H1 (cell line): Measurements from ENCODE around the gene TXLNB. TPM values are rescaled to one million over a fixed set of nuclear protein-coding genes. Genes with fewer than 3 reads are reported as not detected.

ENCODE experiments used
- CTCF ChIA-PET: fragments of 300-600 bp; sonication (Branson Sonifier 250); formaldehyde crosslinking; loops from one replicate; lab custom pipeline; 2021; ENCODE audit not compliant: partially characterized antibody; lab: Charles Lee
- POLR2A ChIA-PET: fragments of 300-600 bp; sonication (Branson Sonifier 250); formaldehyde crosslinking; loops from one replicate; lab custom pipeline; 2021; ENCODE audit warnings: inconsistent platforms; ENCODE audit not compliant: partially characterized antibody; lab: Charles Lee
- DNase-seq, 2 experiments: peaks; one replicate each; pipeline versions ENCODE4 v3.0.0 to v3.0.0-alpha.2; 2010 to 2022; ENCODE audit warnings: low spot score in 2 of 2, low read depth in 1 of 2, mixed read lengths in 1 of 2
- FAIRE-seq: peaks from 2 replicates; lab custom pipeline; 2011; peaks lifted over from hg19 to GRCh38; lab: Jason Lieb, UNC
- H2AFZ ChIP-seq: 2 replicates; pipeline ENCODE4 v1.8.1; 2012; ENCODE audit warnings: low read length, inconsistent platforms
- H2AK5ac ChIP-seq: 2 replicates; pipeline ENCODE4 v1.6.1; 2013; ENCODE audit warnings: low read depth, low read length
- H2BK120ac ChIP-seq: replicated peaks from 2 replicates; pipeline ENCODE3; 2013; ENCODE audit warnings: low read depth, low read length, inconsistent platforms
- H2BK12ac ChIP-seq: 2 replicates; pipeline ENCODE4 v1.6.1; 2013; ENCODE audit warnings: low read depth, low read length
- H2BK15ac ChIP-seq: 2 replicates; pipeline ENCODE4 v1.6.1; 2013; ENCODE audit warnings: low read length
- H2BK20ac ChIP-seq: 2 replicates; pipeline ENCODE4 v1.6.1; 2013; ENCODE audit warnings: low read length
- H2BK5ac ChIP-seq: 2 replicates; pipeline ENCODE4 v1.6.1; 2013; ENCODE audit warnings: low read depth, low read length
- H3K14ac ChIP-seq: 2 replicates; pipeline ENCODE4 v1.6.1; 2013; ENCODE audit warnings: inconsistent platforms; ENCODE audit not compliant: insufficient read length
- H3K18ac ChIP-seq: 2 replicates; pipeline ENCODE4 v1.6.1; 2013; ENCODE audit warnings: low read length; ENCODE audit errors: extremely low read depth
- H3K23ac ChIP-seq: 2 replicates; pipeline ENCODE4 v1.6.1; 2013; ENCODE audit warnings: inconsistent platforms; ENCODE audit not compliant: insufficient read length
- H3K23me2 ChIP-seq: 2 replicates; pipeline ENCODE4 v1.6.1; 2013; ENCODE audit warnings: low read depth, low read length
- H3K27ac ChIP-seq: 2 replicates; pipeline ENCODE4 v1.6.1; 2011; ENCODE audit warnings: low read depth, low read length, inconsistent platforms
- H3K27me3 ChIP-seq, 4 experiments: replicated peaks in 1 of 4; 1 replicate in 1 of 4; 2 replicates in 3 of 4; pipeline versions ENCODE4 v1.6.1 to v1.8.1; 2011 to 2013; ENCODE audit warnings: low read length in 3 of 4, mild to moderate bottlenecking in 3 of 4, inconsistent platforms in 2 of 4, mixed read lengths in 2 of 4, moderate library complexity in 1 of 4; ENCODE audit not compliant: control insufficient read depth in 3 of 4, insufficient read depth in 3 of 4; ENCODE audit errors: extremely low read depth in 1 of 4
- H3K36me3 ChIP-seq, 4 experiments: 2 replicates each; pipeline versions ENCODE4 v1.6.1 to v1.8.1; 2011 to 2013; ENCODE audit warnings: mild to moderate bottlenecking in 4 of 4, low read length in 3 of 4, moderate library complexity in 2 of 4, control low read depth in 1 of 4, inconsistent platforms in 1 of 4; ENCODE audit not compliant: insufficient read depth in 4 of 4, control insufficient read depth in 2 of 4
- H3K4ac ChIP-seq: replicated peaks from 2 replicates; pipeline ENCODE3; 2013; ENCODE audit warnings: low read length, low read depth, mixed read lengths, inconsistent platforms; ENCODE audit not compliant: insufficient read length
- H3K4me1 ChIP-seq, 4 experiments: replicated peaks in 1 of 4; 1 replicate in 1 of 4; 2 replicates in 3 of 4; pipeline versions ENCODE4 v1.6.1 to v1.8.1; 2011 to 2013; ENCODE audit warnings: low read length in 3 of 4, inconsistent platforms in 2 of 4, mixed read lengths in 1 of 4; ENCODE audit not compliant: insufficient read depth in 4 of 4, control insufficient read depth in 3 of 4
- H3K4me2 ChIP-seq, 2 experiments: 2 replicates each; pipeline versions ENCODE4 v1.6.1 to v1.8.1; 2011 to 2013; ENCODE audit warnings: low read depth in 2 of 2, low read length in 2 of 2, control low read depth in 1 of 2, inconsistent platforms in 1 of 2, mild to moderate bottlenecking in 1 of 2; ENCODE audit not compliant: insufficient read depth in 1 of 2
- H3K4me3 ChIP-seq, 4 experiments: fragments of 200-600, 300-600 bp in 1 of 4; sonication (generic), shearing (Covaris generic), sonication (Bioruptor Twin) in 1 of 4; 2 replicates each; pipeline versions ENCODE4 v1.5.1 to v1.8.1; 2011 to 2016; ENCODE audit warnings: low read length in 4 of 4, low read depth in 3 of 4, control low read depth in 2 of 4, inconsistent platforms in 2 of 4, mild to moderate bottlenecking in 2 of 4, mixed read lengths in 1 of 4, moderate library complexity in 1 of 4; ENCODE audit not compliant: insufficient read depth in 2 of 4; ENCODE audit errors: extremely low read depth in 1 of 4
- H3K56ac ChIP-seq: replicated peaks from 2 replicates; pipeline ENCODE3; 2013; ENCODE audit warnings: low read depth, mild to moderate bottlenecking, mixed read lengths, low read length, inconsistent platforms; ENCODE audit not compliant: insufficient read length
- H3K79me1 ChIP-seq: 2 replicates; pipeline ENCODE4 v1.6.1; 2013; ENCODE audit warnings: low read depth, low read length, control low read depth
- H3K79me2 ChIP-seq, 2 experiments: 2 replicates each; pipeline versions ENCODE4 v1.6.1 to v1.8.1; 2012 to 2013; ENCODE audit warnings: low read length in 2 of 2, mild to moderate bottlenecking in 2 of 2, inconsistent platforms in 1 of 2; ENCODE audit not compliant: insufficient read depth in 2 of 2, control insufficient read depth in 1 of 2
- H3K9ac ChIP-seq, 4 experiments: replicated peaks in 1 of 4; 1 replicate in 1 of 4; 2 replicates in 3 of 4; pipeline versions ENCODE4 v1.6.1 to v1.8.1; 2011 to 2013; ENCODE audit warnings: low read depth in 3 of 4, low read length in 3 of 4, control low read depth in 2 of 4, mild to moderate bottlenecking in 2 of 4, moderate library complexity in 2 of 4, inconsistent platforms in 1 of 4; ENCODE audit errors: extremely low read depth in 1 of 4
- H3K9me3 ChIP-seq, 2 experiments: 2 replicates each; pipeline versions ENCODE4 v1.6.1 to v1.8.1; 2012 to 2013; ENCODE audit warnings: mild to moderate bottlenecking in 2 of 2, moderate library complexity in 2 of 2, control low read depth in 1 of 2, inconsistent platforms in 1 of 2, low read depth in 1 of 2, low read length in 1 of 2, mixed read lengths in 1 of 2; ENCODE audit not compliant: insufficient read depth in 2 of 2
- H4K20me1 ChIP-seq, 2 experiments: replicated peaks in 1 of 2; 2 replicates each; pipeline versions ENCODE3 to v1.8.1; 2011 to 2013; ENCODE audit warnings: inconsistent platforms in 2 of 2, low read length in 2 of 2, mild to moderate bottlenecking in 1 of 2; ENCODE audit not compliant: insufficient read depth in 2 of 2, control insufficient read depth in 1 of 2
- H4K5ac ChIP-seq: 2 replicates; pipeline ENCODE4 v1.6.1; 2013; ENCODE audit warnings: low read length, low read depth, mixed read lengths, inconsistent platforms; ENCODE audit not compliant: insufficient read length
- H4K8ac ChIP-seq: 2 replicates; pipeline ENCODE4 v1.8.0; 2013; ENCODE audit warnings: mild to moderate bottlenecking, moderate library complexity, low read length, inconsistent platforms; ENCODE audit not compliant: insufficient read depth; ENCODE audit errors: extremely low read depth
- H4K91ac ChIP-seq: replicated peaks from 2 replicates; pipeline ENCODE3; 2013; ENCODE audit warnings: low read length, mixed read lengths, inconsistent platforms; ENCODE audit not compliant: insufficient read length
- ATF3 ChIP-seq: IDR thresholded peaks from 2 replicates; pipeline ENCODE4 v1.6.1; 2011; ENCODE audit warnings: low read depth, mild to moderate bottlenecking, low read length; ENCODE audit not compliant: insufficient read depth
- BACH1 ChIP-seq: IDR thresholded peaks from 2 replicates; pipeline ENCODE4 v1.6.1; 2012; ENCODE audit warnings: low read length, improper control_type of control experiment
- CREB1 ChIP-seq: IDR thresholded peaks from 2 replicates; pipeline ENCODE4 v1.6.1; 2012; ENCODE audit warnings: inconsistent platforms
- JUND ChIP-seq: IDR thresholded peaks from 2 replicates; pipeline ENCODE4 v1.6.1; 2011; ENCODE audit warnings: mild to moderate bottlenecking, improper control_type of control experiment, low read length
- KDM1A ChIP-seq: fragments of 200-600, 300-600 bp; sonication (generic); IDR thresholded peaks from 2 replicates; pipeline ENCODE4 v1.7.1; 2016; ENCODE audit warnings: mild to moderate bottlenecking, low read length, borderline replicate concordance
- NRF1 ChIP-seq: IDR thresholded peaks from 2 replicates; pipeline ENCODE4 v1.6.1; 2011; ENCODE audit warnings: mild to moderate bottlenecking, low read depth, low read length, improper control_type of control experiment
- POLR2AphosphoS5 ChIP-seq: IDR thresholded peaks from 2 replicates; pipeline ENCODE4 v1.6.1; 2011; ENCODE audit warnings: low read depth, low read length
- RAD21 ChIP-seq, 2 experiments: IDR thresholded peaks in 1 of 2; conservative IDR thresholded peaks in 1 of 2; 2 replicates each; pipeline ENCODE4 v1.6.1; 2011; ENCODE audit warnings: low read depth in 2 of 2, low read length in 2 of 2, improper control_type of control experiment in 1 of 2, inconsistent platforms in 1 of 2, mild to moderate bottlenecking in 1 of 2, moderate library complexity in 1 of 2
- SIRT6 ChIP-seq: IDR thresholded peaks from one replicate; pipeline ENCODE4 v1.7.1; 2012; ENCODE audit warnings: low read length, inconsistent platforms
- SIX5 ChIP-seq: IDR thresholded peaks from 2 replicates; pipeline ENCODE4 v1.6.1; 2011; ENCODE audit warnings: mild to moderate bottlenecking, low read depth, low read length
- SP2 ChIP-seq: IDR thresholded peaks from 2 replicates; pipeline ENCODE4 v1.6.1; 2012; ENCODE audit warnings: mild to moderate bottlenecking, low read length, inconsistent platforms
- TAF1 ChIP-seq: IDR thresholded peaks from 2 replicates; pipeline ENCODE4 v1.6.1; 2011; ENCODE audit warnings: mild to moderate bottlenecking, low read depth, low read length
- USF2 ChIP-seq: IDR thresholded peaks from 2 replicates; pipeline ENCODE4 v1.6.1; 2011; ENCODE audit warnings: low read length, improper control_type of control experiment
- WGBS, 2 experiments: shearing (Covaris generic) in 1 of 2; methylation state at CpG; one replicate each; pipeline versions ENCODE4 v1.1.6 to v1.1.7; 2013 to 2015; ENCODE audit warnings: low lambda C conversion rate in 2 of 2, mixed read lengths in 2 of 2, inconsistent platforms in 1 of 2, low coverage in 1 of 2, missing lambda C conversion rate in 1 of 2; ENCODE audit not compliant: insufficient replicate concordance in 2 of 2, insufficient coverage in 1 of 2, insufficient read length in 1 of 2; ENCODE audit errors: extremely low coverage in 1 of 2, missing lambda C conversion rate in 1 of 2; 5-methylcytosine and 5-hydroxymethylcytosine counted together
- polyA plus RNA-seq, 7 experiments: library from polyadenylated mRNA; depleted of rRNA in 3 of 7; stranded (reverse) in 5 of 7; unstranded in 2 of 7; fragments of >200 nt in 5 of 7; fragments of 200-250 nt in 2 of 7; gene quantifications; 1 replicate in 5 of 7; 2 replicates in 1 of 7; 4 replicates in 1 of 7; pipeline versions ENCODE4 v1.2.1 to v1.2.3, GENCODE V29; 2011 to 2013; ENCODE audit warnings: missing spikeins in 2 of 7, mixed read lengths in 2 of 7
- total RNA-seq: library from RNA; stranded (reverse); fragmentation: NEBNext Ultra II Directional; extraction: Animal tissue kit (Norgen Biotek cat#: 25700); gene quantifications from 2 replicates; pipeline ENCODE4 v1.2.1, GENCODE V29; 2021

Gene TXLNB
- total and polyA plus RNA-seq, 2 of the 8 experiments (the other 6 are each of a cell fraction or from before 2014, with no cell fraction given), result 0.05 to 0.17 TPM

- H3K27ac ChIP-seq, result no peak overlapping the region
- no peak overlapping the region for H3K4ac ChIP-seq
- no peak overlapping the region for H3K18ac ChIP-seq
- POLR2A ChIA-PET, result no interaction called here
- CTCF ChIA-PET, result interaction anchor here (0.6 to 0.8 kb wide), 2 partner anchors 68 to 299 kb away, joined by 3 read pairs; no protein-coding TSS in a partner anchor
- no peaks in the 10 kb centered on the region for H4K20me1 ChIP-seq
- H3K9ac ChIP-seq, result no peak overlapping the region
- no peaks in the 10 kb centered on the region for H3K36me3 ChIP-seq
- H3K79me2 ChIP-seq, result no peaks in the 10 kb centered on the region
- no peak overlapping the region for H2AFZ ChIP-seq
- DNase-seq (no peak), FAIRE-seq (no peak)
- H2BK15ac ChIP-seq, result no peak overlapping the region
- no peak overlapping the region for H2BK5ac ChIP-seq
- H3K14ac ChIP-seq, result no peak overlapping the region
- H2BK20ac ChIP-seq, result no peak overlapping the region
- no peak overlapping the region for H4K5ac ChIP-seq
- no peak overlapping the region for H3K23ac ChIP-seq
- no peak overlapping the region for H3K4me3 ChIP-seq
- H2AK5ac ChIP-seq, result no peak overlapping the region
- peaks cover 1 to 15% (median 5%) of the 10 kb centered on the region in 4 experiments; a peak in 4 of 7 replicates for H3K4me1 ChIP-seq
- no peaks in the 10 kb centered on the region for H3K9me3 ChIP-seq
- H4K8ac ChIP-seq, result no peak overlapping the region
- no peaks in the 10 kb centered on the region for H3K27me3 ChIP-seq
- WGBS, 2 experiments, result 90% methylated on average over 5 of the region's 5 CpGs; no CpG with 5 or more reads in 1 of the 2 experiments
- H3K79me1 ChIP-seq, result no peaks in the 10 kb centered on the region
- H4K91ac ChIP-seq, result no peak overlapping the region
- H2BK120ac ChIP-seq, result no peak overlapping the region
- no peak overlapping the region for H3K4me2 ChIP-seq
- no peak overlapping the region for H3K56ac ChIP-seq
- H3K23me2 ChIP-seq, result no peaks in the 10 kb centered on the region
- no peak overlapping the region for H2BK12ac ChIP-seq
- TF ChIP-seq BACH1 (no peak), USF2 (no peak), SP2 (no peak), CREB1 (no peak), TAF1 (no peak), NRF1 (no peak), KDM1A (no peak), SIX5 (no peak), JUND (no peak), POLR2AphosphoS5 (no peak), ATF3 (no peak), SIRT6 (no peak), RAD21 (IDR thresholded peaks at IDR 0.05 in 1 of 2, conservative IDR thresholded peaks at IDR 0.05 in 1 of 2; ENCODE audit: low read depth in 2 of 2, low read length in 2 of 2) (no peak)
Measured at GRCh38 chr6:139308286-139308916, 16.6 kb upstream of the TXLNB start.
